GM21526 (cell line): ENCODE data around the gene HTR4.

Experiments used
- ATAC-seq: cut with Tn5 transposase; IDR thresholded peaks from one replicate; pipeline ENCODE4 v1.9.1; 2021; ENCODE audit warnings: moderate library complexity; ENCODE audit not compliant: unreplicated experiment, low FRiP score

Gene HTR4

GRCh38 chr5:148620091-148620490, 34.2 kb downstream of the HTR4 start:
- no peak for ATAC-seq

DNA sequence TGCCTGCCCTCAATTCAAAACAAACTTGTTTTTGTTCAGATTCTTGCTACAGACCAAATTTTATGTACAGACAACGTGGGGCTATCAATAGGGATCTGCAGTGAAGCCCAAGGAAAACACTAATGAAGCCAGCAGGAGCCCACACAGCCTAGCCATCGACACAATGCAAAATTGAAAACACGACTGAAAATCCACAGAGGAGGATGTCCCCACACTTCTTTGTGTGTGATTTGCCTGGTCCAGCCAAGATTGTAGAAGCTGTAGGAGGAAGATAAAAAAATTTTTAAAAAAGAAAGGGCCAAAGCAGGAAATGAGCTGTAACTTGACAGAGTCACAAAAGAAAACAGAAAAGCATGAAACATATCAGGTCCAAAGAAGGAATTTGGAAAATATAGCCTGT, 34.8 kb downstream of the HTR4 start:
- no peak for ATAC-seq

DNA sequence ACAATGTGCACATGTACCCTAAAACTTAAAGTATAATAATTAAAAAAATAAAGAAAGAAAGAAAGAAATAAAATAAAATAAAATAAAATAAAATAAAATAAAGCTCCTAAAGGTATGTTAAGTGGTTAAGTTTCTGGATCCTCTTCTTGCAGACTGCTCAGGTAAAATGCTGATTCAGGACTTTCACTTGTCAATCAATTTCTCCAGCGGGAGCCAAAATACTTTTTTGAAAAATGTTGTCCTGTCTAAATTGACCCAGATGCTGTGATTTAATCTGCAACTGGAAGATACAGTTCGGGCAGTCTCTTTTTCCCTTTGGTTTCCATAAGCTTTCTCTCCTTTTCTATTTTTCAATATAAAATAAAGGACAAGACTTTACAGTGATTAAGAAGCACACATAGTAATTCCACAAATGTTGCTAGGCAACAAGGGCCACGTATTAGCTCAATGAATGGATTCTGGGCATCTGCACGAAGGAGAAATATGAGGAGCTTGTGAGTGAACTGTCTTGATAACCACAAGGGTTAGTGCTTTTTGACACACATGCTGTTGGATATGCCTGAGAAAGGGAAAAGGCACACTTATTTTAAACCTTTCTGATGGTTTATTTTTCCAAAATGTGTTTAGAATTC, 38.6 kb downstream of the HTR4 start:
- no peak for ATAC-seq

DNA sequence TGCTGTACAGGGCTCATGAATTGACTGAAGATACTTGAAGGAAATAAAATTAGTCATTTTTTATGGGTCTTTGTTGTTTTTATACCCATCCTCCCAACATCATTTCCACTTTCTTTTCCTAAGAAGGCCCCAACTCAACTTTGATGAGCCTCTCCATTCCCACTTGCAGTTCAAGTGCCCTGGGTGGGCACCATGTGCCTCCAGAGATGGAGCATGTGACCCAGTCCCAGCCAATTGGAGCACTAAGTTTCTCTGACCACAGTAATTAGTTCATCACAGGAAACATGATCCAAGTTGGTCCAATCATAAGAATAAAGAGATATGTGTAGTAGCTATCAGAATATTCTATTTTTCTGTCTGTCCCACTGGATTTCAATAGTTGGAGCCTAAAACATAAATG, 46.9 kb downstream of the HTR4 start:
- ATAC-seq: no peak

DNA sequence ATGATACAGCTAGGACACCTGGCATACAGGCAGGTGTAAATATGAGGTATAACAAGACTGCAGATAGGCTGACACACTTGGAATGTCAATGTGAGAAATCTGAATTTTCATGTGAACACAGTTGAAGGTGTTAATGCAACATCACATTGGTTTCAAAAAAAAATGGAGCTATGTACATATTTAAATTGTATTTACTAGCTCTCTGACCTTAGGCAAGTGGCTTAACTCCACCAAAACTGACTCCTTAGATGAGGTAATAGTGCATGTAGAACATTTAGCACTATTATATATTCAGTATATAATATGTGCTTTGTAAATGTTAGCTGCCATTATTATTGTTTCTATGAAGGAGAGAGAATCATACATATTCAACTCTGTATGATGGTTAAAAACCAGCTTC, 48.0 kb downstream of the HTR4 start:
- ATAC-seq: no peak

- ATAC-seq: no peak
Observed at GRCh38 chr5:148599187-148599586, 55.1 kb downstream of the HTR4 start.

DNA sequence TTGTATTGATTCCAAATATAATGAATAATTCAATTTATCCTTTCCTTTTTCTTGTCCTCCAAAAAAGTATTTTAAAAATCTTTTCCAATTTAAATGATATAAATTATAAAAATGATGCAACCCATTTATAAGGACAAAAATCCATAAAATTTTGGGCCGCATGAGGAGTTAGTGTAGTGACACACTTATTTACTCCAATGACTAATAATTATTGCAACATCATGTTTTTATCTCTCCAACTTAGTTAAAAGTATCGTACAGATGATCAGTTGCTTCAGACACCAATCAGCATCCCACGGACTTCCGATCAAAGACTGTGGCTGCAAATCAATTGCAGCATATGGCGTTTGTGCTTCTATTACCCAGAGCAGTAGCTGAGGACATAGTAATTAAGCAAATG, 58.6 kb downstream of the HTR4 start:
- no peak for ATAC-seq

- no peak for ATAC-seq
Observed at GRCh38 chr5:148586796-148587195, 67.5 kb downstream of the HTR4 start.

DNA sequence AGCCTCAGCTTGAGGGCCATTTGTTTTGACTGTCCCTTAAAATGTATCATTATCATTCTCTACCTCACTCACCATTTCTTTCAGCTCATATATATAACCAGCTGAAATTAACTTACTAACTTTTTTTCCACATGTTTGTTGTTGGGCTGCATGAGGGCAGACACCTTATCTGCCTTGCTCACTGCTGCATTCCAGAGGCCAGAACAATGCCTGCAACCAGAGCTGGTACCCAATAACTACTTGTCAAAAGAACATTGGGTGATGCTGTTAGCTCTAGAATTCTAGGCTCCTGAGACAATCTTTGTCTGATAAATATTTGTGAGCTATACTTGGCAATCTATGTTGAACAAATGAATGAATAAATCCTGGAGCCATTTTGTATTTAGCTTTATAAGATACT, 68.3 kb downstream of the HTR4 start:
- ATAC-seq: no peak

- no peak for ATAC-seq
Observed at GRCh38 chr5:148584103-148584502, 70.2 kb downstream of the HTR4 start.

- ATAC-seq: no peak
Observed at GRCh38 chr5:148583421-148583965, 70.8 kb downstream of the HTR4 start.

DNA sequence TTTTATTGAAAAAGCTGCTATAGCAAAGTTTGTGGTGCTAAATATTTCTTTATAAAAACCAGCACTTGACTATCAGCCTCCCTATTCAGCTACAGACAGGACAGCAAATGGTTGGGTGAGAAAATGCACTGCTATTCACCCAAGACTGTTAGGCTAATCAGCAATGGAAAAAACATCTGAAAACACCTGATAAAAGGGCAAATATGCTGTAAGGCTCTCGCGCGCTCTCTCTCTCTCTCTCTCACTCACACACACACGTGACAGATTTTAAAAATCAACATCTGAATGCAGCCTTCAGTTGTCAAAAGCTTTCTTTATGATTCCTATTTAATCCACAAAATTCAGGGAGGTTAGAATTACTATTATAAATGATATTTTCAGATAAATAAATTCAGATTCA, 80.2 kb downstream of the HTR4 start:
- no peak for ATAC-seq

DNA sequence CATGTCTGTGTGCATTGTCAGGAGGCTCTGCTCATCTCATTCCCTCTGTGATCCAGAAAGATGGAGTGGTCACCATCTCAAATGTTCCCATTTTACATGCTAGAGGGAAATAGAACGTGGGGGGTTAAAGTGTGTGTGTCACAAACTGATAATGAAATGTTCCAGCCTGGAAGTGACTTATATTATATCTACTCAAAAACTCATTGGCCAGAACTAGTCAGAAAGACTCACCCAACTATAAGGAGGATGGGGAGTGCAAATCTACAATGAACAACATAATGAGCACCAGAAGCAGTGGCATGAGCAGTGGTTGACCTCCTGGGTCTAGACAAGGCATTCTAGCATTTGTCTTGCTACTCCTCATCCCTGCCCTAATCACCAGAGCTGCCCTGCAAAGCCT, 81.0 kb downstream of the HTR4 start:
- no peak for ATAC-seq

DNA sequence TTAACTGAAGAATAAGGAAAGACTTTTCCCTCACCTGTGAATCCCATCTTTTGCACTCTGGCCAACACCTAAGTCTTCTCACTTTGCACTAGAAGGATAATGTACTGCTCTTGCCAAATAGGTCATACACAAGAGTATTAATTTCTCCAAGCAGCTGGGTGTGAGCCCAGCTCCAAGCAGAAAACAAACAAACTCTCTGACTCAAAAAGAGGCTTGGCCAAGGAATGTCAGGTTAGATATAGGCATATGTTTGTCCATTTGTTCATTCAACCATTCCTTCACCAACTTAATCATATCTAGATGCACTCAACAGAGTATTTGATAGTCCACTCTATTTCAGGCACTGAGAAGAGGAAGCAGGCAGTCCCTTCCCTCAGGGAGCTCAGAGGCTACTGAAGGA, 84.4 kb downstream of the HTR4 start:
- no peak for ATAC-seq

DNA sequence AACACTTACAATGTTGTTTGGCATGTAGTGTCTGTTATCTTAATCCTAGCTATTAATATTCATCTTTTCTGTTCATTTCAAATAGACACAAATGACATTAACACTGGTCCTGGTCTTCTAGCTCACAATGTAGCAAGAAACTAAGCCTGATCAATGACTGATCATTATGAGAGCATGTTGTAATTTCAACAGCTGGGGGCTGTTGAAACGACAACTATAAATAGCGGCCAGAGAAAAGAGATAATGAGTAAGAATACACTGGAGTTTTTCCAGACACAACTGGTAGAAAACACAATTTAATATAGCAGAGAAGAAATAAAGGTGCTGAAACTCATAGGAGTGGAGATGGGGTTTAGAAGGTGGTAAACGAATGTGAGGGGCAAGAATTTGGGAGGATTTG, 89.2 kb downstream of the HTR4 start:
- no peak for ATAC-seq

DNA sequence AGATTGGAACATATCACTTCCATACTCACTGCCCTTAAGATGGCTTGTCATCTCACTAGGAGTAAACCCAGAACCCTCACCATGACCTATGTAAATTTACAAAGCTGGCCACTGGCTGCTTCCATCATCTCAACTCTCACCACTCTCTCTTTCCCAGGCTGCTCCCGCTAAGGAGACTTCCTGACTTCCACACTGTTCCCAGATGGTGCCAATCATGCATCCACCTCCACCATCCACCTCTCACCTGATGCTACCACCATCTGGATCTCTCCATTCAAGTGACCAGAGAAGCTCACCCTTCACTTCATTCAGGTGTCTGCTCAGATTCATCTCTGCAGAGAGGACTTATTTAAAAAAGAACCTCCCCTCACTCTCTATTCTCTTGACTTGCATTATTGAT, 91.3 kb downstream of the HTR4 start:
- no peak for ATAC-seq

DNA sequence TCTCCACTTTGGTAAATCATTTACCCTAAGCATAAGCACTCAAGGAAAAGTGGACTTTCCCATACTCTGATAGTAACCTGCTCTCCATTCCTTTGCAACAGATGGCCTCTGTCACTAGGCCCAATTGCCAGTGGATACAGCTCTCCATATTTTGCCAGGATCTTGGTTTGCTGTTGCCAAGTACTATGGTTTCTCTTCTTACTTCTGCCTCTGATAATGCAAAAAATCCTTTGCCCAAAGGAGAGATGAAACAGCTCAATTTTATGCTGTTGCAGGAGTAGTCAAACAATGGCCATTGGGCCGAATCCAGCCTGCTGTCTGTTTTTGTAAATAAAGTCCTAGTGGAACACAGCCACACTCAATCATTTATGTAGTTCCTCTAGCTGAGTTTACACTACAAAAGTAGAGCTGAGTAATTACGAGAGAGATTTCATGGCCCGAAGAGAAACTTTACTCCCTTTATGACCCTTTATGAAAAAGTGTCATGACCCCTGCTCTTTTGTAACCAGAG, 92.5 kb downstream of the HTR4 start:
- ATAC-seq: no peak

- no peak for ATAC-seq
Observed at GRCh38 chr5:148559461-148559860, 94.9 kb downstream of the HTR4 start.

- no peak for ATAC-seq
Observed at GRCh38 chr5:148558892-148559291, 95.4 kb downstream of the HTR4 start.

DNA sequence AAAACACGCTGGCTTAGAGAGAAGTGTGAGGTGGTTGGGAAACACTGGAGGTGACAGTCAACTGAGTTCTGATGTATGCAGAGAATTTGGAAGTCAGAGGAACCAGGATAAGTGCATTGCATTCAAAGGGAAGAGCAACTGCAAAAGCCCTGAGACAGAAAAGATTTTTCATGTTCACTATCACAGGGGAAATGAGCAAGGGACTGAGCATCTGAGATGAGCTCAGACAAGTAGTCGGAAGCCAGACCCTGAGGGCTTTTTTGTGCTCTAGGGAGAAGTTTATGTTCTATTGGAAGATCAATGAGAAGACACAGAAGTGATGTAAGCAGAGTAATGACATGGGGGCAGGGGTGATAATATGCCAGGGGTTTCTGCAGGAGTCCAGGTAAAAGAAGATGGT, 97.5 kb downstream of the HTR4 start:
- ATAC-seq: no peak

DNA sequence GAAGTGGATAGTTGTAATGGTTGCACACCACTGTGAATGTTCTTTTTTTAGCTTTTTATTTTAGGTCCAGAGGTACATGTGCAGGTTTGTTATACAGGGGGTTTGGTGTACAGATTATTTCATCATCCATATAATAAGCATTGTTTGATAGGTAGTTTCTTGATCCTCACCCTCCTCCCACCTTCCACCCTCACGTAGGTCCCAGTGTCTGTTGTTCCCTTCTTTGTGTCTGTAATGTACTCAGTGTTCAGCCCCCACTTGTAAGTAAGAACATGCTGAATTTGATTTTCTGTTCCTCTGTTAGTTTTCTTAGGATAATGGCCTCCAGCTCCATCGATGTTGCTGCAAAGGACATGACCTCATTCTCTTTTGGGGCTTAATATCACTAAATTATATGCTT, 99.7 kb downstream of the HTR4 start:
- ATAC-seq: no peak

GRCh38 chr5:148543727-148544126, 110.6 kb downstream of the HTR4 start:
- ATAC-seq: no peak

DNA sequence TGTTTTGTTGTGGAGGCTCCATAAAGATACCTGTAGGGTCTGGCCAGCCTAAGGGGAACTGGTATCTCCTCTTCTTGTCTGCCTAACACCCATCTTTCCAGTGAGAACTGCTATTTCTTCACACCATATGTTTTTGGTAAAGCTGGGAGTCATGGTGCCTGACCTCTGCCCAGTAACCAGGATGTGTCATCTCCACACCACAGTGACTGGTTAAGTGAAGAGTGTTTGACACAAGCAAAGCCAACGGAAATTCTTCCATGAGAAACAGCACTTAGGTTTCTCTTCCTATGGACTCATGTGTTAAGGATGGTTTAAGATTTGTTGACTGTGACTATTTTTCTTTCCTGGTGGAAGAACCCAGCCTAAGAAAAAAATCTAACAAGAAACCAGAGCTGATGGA, 111.5 kb downstream of the HTR4 start:
- no peak for ATAC-seq
